C4-2B (cell line): Measurements from ENCODE around the gene PRR20G.
"Not testable (repeated sequence)": the region's sequence is repeated elsewhere in the genome, so short reads cannot be mapped to it uniquely, and the experiment has no call there.

Experiments used
- CTCF ChIP-seq: fragments of 450-650 bp; conservative IDR thresholded peaks from 2 replicates; pipeline ENCODE4 v1.5.1; 2017; ENCODE audit warnings: mild to moderate bottlenecking
- ZFX ChIP-seq: fragments of 450-650 bp; IDR thresholded peaks from 2 replicates; pipeline ENCODE4 v1.6.1; 2017

- not testable (repeated sequence) for TF ChIP-seq CTCF, ZFX
Measured at GRCh38 chr3:127293650-127294049, 5.8 kb upstream of the PRR20G start.
